Fibroblast of lung (primary cell): ENCODE data around the gene CAMSAP3.

Experiments used
- EZH2 ChIP-seq: IDR thresholded peaks from 2 replicates; pipeline ENCODE4 v1.5.1; 2012; ENCODE audit warnings: low read length, control low read depth, mild to moderate bottlenecking; ENCODE audit errors: missing control alignments
- TF ChIP-seq, protein P1 (sequence below), 2 donors: IDR thresholded peaks in 1 of 2; conservative IDR thresholded peaks in 1 of 2; 1 replicate in 1 of 2; 2 replicates in 1 of 2; pipeline ENCODE4 v1.5.1; 2011 to 2012; ENCODE audit warnings: low read length in 2 of 2, control low read depth in 1 of 2, inconsistent platforms in 1 of 2, low read depth in 1 of 2, mild to moderate bottlenecking in 1 of 2

GRCh38 chr19:7590256-7590655 lies 5.4 kb upstream of the CAMSAP3 start:
- TF ChIP-seq, protein P1, sequence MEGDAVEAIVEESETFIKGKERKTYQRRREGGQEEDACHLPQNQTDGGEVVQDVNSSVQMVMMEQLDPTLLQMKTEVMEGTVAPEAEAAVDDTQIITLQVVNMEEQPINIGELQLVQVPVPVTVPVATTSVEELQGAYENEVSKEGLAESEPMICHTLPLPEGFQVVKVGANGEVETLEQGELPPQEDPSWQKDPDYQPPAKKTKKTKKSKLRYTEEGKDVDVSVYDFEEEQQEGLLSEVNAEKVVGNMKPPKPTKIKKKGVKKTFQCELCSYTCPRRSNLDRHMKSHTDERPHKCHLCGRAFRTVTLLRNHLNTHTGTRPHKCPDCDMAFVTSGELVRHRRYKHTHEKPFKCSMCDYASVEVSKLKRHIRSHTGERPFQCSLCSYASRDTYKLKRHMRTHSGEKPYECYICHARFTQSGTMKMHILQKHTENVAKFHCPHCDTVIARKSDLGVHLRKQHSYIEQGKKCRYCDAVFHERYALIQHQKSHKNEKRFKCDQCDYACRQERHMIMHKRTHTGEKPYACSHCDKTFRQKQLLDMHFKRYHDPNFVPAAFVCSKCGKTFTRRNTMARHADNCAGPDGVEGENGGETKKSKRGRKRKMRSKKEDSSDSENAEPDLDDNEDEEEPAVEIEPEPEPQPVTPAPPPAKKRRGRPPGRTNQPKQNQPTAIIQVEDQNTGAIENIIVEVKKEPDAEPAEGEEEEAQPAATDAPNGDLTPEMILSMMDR (conservative IDR thresholded peaks at IDR 0.05 in 1 of 2, IDR thresholded peaks at IDR 0.05 in 1 of 2; ENCODE audit: low read depth in 1 of 2, low read length in 2 of 2), result no peak
- no peak for TF ChIP-seq EZH2
